GM18498 (cell line): ENCODE results near the gene SLC27A2.
"Not testable (repeated sequence)": the region's sequence is repeated elsewhere in the genome, so short reads cannot be mapped to it uniquely, and the experiment has no call there.

Experiments
- ATAC-seq: cut with Tn5 transposase; IDR thresholded peaks from one replicate; pipeline ENCODE4 v1.9.1; 2021; ENCODE audit warnings: mild to moderate bottlenecking, moderate library complexity; ENCODE audit not compliant: unreplicated experiment

The SLC27A2 gene

DNA sequence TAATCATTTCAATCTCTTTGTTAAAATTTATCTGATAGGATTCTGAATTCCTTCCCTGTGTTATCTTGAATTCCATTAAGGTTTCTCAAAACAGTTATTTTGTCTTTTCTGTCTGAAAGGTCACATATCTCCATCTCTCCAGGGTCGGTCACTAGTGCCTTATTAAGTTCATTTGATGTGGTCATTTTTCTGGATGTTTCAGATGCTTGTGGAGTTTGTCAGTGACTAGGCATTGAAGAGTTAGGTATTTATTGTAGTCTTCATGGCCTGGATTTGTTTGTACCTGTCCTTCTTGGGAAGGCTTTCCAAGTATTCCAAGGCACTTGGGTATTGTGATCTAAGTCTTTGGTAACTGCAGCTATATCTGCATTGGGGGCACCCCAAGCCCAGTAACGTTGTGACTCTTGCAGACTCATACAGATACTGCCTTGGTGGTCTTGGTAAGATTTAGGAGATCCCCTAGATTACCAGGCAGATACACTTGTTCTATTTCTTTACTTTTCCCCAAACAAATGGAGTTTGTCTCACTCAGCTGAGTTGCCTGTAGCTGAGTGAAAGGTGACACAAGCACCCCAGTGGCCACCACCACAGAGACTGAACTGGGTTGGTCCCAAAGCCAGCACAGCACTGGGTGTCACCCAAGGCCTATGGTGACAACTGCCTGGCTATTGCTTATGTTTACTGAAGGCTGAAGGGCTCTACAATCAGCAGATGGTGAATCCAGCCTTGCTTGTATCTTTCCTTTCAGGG is 18.9 kb upstream of the SLC27A2 start:
- no peak for ATAC-seq

DNA sequence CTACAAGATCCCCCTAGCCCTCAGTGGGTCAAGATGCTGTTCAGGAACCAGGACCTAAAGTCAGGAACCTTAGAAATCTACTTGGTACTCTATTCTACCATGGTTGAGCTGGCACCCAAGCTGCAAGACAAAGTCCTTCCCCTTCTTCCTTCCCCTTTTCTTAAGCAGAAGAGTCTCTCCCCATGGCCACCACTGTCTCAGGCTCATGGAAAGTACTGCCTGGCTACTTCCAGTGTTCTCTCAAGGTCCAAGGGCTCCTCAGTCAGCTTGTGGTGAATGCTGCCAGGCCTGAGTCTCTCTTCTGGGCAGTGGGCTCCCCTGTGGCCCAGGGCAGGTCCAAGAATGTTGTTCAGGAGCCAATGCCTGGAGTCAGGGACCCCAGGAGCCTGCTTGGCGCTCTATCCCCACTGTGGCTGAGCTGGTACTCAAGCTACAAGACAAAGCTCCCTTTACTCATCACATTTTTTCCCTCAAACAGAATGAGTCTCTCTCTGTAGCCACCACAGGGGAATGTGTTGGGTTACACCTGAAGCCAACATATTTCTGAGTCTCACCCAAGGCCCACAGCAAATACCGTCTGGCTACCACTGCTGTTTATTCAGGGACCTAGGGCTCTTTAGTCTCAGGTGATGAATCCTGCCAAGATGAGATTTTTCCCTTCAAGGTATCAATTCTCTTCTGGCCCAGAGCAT is 18.1 kb upstream of the SLC27A2 start:
- no peak for ATAC-seq

DNA sequence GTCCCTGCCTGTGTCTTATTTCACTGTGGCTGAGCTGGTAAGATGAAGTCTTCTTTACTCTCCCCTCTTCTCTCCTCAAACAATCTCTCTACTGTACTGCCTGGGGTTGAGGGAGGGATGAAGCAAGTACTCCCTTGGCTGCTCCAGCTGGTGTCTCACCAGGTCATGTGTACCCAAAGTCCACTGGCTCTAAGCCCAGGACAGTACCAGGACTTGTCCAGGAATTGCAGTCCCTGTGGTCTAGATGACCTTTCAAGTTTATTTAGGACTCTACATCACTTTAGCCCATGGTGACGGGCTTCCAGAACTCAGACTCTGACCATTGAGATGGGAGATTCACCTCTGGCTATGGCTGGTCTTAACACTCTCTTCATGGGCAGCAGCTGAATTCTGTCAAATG is 17.5 kb upstream of the SLC27A2 start:
- no peak for ATAC-seq

DNA sequence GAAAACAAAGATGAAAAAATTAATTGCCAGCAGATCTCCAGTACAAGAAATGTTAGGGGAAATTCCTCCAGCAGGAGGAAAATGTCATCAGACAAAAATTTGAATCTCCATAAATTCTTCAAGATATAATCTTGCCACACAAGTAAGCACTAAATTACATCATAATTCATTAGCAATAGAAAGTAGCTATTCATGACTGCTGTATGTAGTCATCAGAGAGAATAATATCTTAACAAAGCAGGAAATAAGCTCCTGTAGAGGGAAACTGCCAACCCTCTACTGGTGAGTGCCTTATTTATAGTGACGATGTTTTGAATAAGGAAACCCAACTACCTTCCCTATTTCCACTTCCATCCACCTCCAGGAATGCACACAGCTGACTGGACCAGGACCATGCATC is 15.8 kb upstream of the SLC27A2 start:
- ATAC-seq, result no peak

DNA sequence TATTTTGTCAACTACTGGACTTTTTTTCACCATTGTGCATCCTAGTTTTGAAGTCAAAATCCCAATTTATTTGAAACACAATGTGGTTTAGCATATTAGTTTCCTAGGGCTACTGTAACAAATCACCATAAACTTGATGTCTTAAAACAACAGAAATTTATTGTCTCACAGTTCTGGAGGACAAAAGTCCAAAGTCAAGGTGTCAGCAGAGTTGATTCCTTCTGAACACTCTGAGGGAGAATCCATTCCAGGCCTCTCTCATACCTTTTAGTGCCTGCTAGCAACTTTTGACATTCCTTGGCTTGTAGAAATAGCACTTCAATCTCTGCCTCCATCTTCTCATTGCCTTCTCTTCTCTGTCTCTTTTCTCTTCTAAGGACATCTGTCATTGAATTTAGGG is 14.9 kb upstream of the SLC27A2 start:
- no peak for ATAC-seq

DNA sequence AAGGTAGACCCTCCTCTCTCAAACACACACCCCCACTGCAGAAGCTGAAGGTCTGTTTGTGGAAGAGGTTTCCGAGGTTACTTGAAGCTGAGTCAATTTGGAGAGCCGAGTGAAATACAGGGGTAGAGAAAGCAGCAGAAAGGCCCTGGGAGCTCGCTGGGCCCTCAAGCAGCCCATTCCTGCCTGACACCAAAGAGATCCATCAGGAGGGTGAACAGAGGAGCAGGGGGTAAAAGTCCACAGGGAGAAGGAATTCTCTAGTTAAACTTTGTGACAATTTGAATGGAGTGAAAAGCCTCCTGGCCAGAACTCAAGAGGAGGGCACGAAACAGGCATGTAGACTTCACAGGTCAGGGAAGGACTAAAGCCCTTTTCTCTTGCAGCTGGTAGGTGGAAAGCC is 13.6 kb upstream of the SLC27A2 start:
- no peak for ATAC-seq

DNA sequence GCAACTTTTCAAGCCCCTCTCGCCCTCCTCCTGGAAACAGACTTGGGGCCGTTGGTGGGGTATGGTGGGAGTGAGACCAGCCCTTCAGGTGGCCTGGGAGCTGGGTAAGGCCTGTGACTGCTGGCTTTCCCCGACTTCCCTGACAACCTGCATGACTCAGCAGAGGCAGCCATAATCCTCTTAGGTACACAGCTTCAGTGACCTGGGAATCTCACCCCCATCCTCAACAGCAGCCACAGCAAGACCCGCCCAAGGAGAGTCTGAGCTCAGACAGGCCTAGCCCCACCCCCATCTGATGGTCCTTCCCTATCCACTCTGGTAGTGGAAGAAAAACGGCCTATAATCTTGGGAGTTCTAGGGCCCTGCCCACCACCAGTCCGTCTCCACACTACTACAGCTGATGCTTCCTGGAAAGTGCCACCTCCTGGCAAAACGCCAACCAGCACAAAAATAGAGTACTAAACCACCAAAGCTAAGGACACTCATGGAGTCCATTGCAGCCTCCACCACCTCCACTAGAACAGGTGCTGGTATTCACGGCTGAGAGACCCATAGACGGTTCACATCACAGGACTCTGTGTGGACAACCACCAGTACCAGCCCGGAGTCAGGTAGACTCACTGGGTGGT is 13.1 kb upstream of the SLC27A2 start:
- no peak for ATAC-seq

DNA sequence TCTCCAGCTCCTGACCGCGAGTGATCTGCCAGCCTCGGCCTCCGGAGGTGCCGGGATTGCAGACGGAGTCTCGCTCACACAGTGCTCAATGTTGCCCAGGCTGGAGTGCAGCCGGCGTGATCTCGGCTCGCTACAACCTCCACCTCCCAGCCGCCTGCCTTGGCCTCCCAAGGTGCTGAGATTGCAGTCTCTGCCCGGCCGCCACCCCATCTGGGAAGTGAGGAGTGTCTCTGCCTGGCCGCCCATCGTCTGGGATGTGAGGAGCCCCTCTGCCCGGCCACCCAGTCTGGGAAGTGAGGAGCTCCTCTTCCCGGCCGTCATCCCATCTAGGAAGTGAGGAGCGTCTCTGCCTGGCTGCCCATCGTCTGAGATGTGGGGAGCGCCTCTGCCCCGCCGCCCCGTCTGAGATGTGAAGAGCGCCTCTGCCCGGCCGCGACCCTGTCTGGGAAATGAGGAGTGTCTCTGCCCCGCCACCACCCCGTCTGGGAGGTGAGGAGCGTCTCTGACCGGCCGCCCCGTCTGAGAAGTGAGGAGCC is 9.6 kb upstream of the SLC27A2 start:
- ATAC-seq, result not testable (repeated sequence)

DNA sequence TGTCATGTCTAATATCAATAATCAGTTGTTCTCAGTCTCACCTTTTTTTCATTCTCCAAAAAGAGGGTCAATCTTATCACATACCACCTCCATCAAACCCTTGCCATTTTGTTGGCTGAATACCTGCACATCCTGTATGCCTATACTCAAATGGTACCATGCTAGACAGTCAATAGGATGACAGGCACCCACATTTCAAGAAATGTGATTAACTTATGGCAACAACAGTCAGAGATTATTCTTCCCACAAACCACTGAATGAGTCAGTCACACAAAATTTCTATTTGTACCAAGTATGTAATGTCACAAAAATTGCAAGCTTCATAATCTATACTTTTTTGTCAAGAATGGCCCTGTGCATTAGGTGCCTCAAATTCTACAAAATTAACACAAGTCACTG is 5.1 kb upstream of the SLC27A2 start:
- ATAC-seq, result no peak

DNA sequence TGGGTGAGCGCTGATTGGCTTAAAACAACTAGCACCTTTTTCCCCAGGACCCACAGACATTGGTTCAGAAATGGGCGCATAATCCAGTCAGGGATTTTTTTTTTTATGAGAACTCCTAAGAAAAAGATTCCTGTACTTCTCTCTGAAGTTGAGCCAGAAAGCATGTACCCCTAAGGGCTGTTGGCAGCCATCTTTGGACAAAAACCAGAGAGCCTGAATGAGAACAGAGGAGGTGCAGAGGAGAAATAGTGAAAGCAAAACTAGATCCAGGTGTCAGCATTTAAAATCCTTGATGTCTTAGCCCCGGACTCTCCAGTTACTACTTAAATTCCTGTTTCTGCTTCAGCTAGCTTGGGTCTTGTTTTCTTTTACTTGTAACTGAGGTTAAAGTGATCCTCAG is 1.9 kb upstream of the SLC27A2 start:
- no peak for ATAC-seq

DNA sequence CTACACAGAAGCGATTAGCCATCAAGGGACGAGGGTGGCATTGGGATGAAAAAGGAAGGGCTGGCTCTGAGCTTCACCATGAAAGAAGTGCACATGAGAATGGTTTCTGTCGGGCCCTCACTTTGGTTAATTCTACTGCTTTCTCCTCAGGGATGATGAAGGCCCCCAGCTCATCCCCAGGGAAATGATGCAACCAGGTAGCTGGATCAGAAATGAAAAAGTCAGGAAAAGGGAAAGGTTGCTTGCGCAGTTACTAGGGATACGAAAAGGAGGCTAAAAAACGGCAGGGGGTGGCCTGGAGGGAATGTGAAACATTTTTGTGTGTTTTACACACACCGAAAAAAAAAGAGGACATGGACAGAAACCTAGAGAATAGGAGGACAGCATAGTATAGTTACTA is 1.4 kb upstream of the SLC27A2 start:
- no peak for ATAC-seq

DNA sequence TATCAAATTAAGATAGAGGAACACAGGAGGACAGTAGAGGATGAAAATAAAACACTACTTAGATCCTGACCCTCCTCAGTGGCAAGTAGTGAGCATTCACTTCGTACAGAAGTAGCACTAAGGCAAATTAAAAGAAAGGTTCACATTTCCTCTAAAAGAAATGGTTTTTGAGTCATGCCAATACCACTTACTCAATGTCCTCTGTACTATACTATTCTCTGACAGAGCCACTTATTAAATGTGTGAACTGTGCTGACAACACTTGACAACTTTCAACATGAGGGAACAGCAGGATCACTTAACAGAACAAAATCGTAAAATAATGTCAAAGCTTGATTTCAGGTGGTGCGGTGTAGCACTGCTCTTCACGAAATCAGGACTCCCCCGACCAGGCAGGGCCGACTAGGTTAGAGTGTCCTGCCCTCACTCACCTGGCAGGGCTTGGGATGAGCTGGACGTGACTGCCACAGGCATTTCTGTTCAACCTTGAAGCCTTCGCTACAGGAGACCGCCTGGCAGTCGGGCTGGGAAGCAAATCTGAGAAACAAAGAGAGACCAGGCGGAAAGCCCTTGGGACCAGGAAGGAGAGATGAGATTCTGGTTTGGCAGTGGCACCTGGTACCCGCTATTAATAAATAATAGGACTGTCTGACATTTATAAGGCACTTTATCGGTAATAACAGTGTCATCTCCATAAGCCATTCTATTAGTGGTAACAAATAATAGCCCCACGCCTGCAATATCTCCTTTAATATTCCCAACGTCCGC is 611 bp upstream of the SLC27A2 start:
- ATAC-seq, result no peak

DNA sequence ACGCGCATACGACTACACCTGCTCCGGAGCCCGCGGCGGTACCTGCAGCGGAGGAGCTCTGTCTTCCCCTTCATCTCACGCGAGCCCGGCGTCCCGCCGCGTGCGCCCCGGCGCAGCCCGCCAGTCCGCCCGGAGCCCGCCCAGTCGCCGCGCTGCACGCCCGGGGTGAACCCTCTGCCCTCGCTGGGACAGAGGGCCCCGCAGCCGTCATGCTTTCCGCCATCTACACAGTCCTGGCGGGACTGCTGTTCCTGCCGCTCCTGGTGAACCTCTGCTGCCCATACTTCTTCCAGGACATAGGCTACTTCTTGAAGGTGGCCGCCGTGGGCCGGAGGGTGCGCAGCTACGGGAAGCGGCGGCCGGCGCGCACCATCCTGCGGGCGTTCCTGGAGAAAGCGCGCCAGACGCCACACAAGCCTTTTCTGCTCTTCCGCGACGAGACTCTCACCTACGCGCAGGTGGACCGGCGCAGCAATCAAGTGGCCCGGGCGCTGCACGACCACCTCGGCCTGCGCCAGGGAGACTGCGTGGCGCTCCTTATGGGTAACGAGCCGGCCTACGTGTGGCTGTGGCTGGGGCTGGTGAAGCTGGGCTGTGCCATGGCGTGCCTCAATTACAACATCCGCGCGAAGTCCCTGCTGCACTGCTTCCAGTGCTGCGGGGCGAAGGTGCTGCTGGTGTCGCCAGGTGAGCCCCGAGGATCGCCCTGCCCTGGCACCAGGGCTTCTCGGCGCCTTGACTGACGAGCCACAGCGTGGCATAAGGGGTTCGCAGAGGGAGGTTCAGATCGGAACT is 420 bp downstream of the SLC27A2 start:
- peak; percentile 63 for ATAC-seq

DNA sequence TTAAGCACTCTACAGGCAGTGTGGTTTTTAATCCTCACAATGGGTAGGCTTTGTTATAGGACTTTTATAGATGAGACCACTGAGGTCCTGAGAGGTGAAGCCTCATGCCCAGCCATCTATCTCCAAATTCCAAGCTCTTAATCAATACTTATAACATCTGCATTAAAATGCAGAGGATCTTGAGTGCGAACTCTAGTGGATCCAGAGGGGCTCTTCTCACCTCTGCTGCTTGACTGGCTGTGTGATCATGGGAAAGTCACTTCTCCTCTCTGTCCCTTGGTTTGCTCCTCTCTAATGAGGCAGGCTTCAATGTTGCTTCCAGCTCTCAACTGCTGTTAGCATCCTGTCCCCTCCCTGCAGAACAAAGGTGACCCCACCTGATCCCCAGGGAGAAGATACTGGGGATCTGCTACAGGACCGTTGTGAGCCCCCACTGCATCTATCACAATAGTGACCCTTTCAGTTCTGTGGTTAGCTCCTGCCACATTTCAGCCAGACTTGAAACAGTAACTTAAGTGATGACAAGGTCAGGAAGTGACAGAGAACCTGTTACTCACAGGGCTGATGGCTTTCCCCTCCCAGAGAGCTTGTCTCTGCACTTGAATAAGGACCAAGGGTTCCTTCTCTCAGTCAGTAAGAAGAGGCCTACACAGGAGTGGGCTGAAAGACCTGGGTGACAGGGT is 1.3 kb downstream of the SLC27A2 start:
- no peak for ATAC-seq

DNA sequence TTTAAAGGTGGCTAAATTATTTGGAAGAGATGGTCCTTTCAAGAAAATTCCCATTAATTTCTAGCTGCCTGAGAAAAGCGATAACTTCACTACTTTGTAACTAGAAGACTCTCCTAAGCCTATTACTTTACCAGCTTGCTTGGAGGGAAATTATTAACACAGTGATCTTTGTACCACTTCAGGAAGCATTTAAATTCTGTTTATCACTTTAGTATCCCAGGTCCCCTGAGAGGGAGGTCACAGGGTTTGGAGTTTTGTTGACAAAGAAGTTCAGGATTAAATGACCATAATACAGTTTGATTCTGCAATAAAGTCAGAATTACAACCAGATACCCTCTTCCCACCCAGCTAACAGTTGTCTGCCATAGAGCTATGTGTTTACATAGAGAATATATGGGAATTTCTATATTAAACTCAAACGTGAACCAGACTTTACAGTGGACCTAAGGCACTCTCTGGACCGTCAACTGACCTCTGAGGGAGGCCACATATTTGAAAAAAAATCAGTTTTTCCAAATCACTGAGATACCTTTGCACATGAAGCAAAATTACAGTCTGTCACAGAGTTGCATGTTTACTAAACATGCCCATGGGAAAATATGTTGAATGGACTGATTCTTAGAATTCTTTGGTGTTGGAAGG is 3.0 kb downstream of the SLC27A2 start:
- ATAC-seq, result no peak

DNA sequence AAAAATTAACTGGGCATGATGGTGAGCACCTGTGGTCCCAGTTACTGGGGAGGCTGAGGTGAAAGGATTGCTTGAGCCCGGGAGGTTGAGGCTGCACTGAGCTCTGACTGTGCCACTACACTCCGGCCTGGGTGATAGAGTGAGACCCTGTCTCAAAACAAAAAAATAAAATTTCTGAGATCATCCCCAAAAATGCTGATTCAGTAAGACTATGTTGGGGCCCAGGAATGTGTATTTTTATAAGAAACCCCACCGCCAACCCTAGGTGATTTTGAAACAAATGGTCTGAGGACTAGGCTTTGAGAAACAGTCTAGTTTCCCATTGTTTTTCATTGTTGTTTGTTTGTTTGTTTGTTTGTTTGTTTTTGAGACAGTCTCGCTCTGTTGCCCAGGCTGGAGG is 4.1 kb downstream of the SLC27A2 start:
- no peak for ATAC-seq

DNA sequence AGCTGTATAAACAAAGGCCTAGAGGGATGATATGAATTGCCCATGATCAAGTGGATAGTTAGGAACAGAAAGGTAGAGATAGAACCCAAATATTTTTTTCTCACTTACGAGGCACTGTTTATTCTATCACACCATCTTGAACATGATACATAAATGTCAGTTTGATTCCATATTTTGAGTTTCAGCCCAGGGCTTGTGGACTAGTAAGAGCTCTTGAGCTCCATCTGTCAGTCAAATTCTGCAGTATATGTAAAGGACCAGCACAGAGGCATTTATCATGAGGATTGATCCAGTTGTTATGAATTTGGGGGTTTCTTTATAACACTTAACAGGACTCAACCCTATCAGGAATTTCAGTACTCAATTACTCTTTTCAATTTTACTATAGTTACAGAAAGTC is 4.8 kb downstream of the SLC27A2 start:
- ATAC-seq, result no peak

DNA sequence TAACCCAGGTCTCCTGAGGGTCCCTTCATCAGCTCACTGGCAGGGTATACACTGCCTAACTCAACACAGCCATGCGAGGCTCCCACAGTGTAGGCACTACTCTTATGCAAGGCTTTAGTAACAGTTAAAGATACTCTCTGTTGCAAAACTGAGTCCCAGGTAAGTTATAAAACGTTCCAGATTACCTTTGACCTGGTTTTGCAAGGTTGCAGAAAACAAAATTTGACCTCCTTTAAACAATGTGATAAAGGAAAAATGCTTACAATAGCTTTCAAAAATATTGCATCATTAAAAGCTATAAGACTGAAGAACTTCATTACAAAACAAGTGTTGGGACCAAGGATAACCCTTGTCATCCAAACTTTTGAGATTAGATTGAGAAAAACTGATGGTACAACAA is 5.5 kb downstream of the SLC27A2 start:
- no peak for ATAC-seq

DNA sequence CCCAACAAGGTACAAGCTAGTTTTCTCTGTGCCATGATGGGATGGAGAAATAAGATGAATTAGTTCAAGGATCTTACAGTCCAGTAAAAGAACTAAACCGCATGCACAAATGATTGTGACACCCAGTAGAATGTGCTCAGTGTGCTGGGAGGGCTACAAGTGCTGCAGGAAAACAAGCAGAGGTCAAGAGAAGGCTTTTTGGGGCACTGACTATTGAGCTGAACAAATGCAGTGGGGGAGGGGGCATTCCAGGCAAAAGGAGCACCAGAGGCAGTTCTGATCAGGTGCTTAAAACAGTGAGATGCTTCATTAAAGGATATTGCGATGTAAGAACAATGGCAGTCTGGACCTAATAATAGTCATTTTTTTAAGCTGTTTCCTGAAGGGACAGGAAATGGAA is 6.0 kb downstream of the SLC27A2 start:
- ATAC-seq, result no peak
